WERI-Rb-1 (cell line): ENCODE measurements around the gene APLNR.

Experiments
- DNase-seq: peaks from one replicate; pipeline ENCODE4 v3.0.0-alpha.2; 2020
- H3K27ac ChIP-seq: fragments of 250-450 bp; sonication (Bioruptor Pico); 2 replicates; pipeline ENCODE4 v1.5.1; 2020; ENCODE audit warnings: mild to moderate bottlenecking, moderate library complexity
- H3K27me3 ChIP-seq: fragments of 250-450 bp; sonication (Bioruptor Pico); 2 replicates; pipeline ENCODE4 v1.5.1; 2021; ENCODE audit warnings: mild to moderate bottlenecking, low read depth, moderate library complexity; ENCODE audit not compliant: insufficient read depth, severe bottlenecking
- H3K36me3 ChIP-seq: fragments of 250-450 bp; sonication (Bioruptor Pico); 2 replicates; pipeline ENCODE4 v1.5.1; 2020; ENCODE audit warnings: mild to moderate bottlenecking, moderate library complexity
- H3K4me3 ChIP-seq: 2 replicates; pipeline ENCODE4 v1.5.1; 2011; ENCODE audit warnings: low read depth, mild to moderate bottlenecking, control low read depth, low read length
- H3K9me3 ChIP-seq: fragments of 250-450 bp; sonication (Bioruptor Pico); 2 replicates; pipeline ENCODE4 v1.5.1; 2021; ENCODE audit warnings: mild to moderate bottlenecking, moderate library complexity; ENCODE audit not compliant: severe bottlenecking
- CTCF ChIP-seq: IDR thresholded peaks from 2 replicates; pipeline ENCODE4 v1.5.1; 2011; ENCODE audit warnings: low read depth, mild to moderate bottlenecking, control low read depth, inconsistent platforms, low read length

The APLNR gene

GRCh38 chr11:57248780-57249383, 11.8 kb upstream of the APLNR start:
- no peak overlapping the region for H3K4me3 ChIP-seq
- peak; percentile 83 for DNase-seq
- H3K9me3 ChIP-seq = no peaks in the 10 kb centered on the region
- H3K27ac ChIP-seq = no peak overlapping the region
- no peaks in the 10 kb centered on the region for H3K36me3 ChIP-seq
- H3K27me3 ChIP-seq = peaks cover 36% of the 10 kb centered on the region
- TF ChIP-seq CTCF = peak; percentile 97

DNA sequence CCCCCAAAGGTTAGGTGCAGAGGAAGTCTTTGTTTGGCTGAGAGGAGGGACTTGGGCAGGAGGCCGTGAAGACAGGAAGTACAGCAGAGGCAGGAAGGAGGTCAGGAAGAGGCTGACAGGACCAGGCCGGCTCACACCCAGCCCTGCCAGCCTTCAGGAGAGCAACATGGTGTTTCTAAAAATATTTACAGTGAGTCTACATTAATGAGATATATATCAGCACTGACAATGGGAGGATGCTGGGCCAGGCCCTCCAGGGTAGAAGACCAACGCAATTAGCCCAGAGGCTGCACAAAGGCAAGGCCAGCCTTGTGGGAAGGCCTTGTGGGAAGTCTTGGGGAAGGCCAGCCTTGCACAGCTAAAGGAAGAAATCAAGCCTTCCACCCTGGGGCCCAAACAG, 7.9 kb upstream of the APLNR start:
- DNase-seq = no peak
- Histone ChIP-seq H3K27me3 (peaks cover under 1% of the 10 kb centered on the region), H3K36me3 (no peaks in the 10 kb centered on the region), H3K9me3 (no peaks in the 10 kb centered on the region), H3K4me3 (no peak overlapping the region), H3K27ac (no peak overlapping the region)
- no peak for TF ChIP-seq CTCF

DNA sequence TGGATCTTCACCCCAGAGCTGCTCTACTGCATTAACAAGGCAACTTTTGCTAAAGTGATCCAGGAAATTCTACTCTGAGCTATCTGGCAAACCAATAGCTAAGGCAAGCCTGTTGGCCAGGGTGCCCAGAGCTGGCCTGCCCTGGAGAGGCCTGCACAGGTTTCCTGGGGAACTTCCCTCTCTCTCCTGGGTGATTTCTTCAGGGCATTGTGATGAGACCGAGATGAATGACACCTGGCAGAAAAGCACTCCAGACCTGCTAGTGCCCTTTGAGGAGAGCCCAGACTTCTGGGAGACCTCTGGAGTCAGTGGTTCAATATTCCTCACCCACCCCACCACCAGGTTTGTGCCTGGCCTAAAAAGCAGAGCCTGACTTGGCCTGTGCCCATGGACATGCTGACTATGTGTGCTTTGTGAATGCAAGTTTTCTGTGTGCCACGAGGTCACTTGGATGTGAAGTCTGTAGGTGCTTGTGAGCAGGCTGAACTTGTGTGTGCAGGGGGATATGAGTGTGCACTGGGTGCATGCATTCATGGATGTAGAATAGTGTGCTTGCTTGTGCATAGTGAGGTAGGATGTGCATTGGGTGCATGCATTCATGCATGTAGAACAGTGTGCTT, 4.4 kb upstream of the APLNR start:
- H3K4me3 ChIP-seq = no peak overlapping the region
- H3K27ac ChIP-seq = peak overlapping the region; percentile 72
- no peaks in the 10 kb centered on the region for H3K36me3 ChIP-seq
- no peaks in the 10 kb centered on the region for H3K27me3 ChIP-seq
- no peak for DNase-seq
- no peak for TF ChIP-seq CTCF
- no peaks in the 10 kb centered on the region for H3K9me3 ChIP-seq

- H3K27me3 ChIP-seq = no peaks in the 10 kb centered on the region
- no peak for TF ChIP-seq CTCF
- H3K4me3 ChIP-seq = no peak overlapping the region
- H3K27ac ChIP-seq = peak overlapping the region; percentile 72
- no peaks in the 10 kb centered on the region for H3K36me3 ChIP-seq
- DNase-seq = peak; percentile 85
- H3K9me3 ChIP-seq = no peaks in the 10 kb centered on the region
Observed at GRCh38 chr11:57240757-57241156, 3.7 kb upstream of the APLNR start.

DNA sequence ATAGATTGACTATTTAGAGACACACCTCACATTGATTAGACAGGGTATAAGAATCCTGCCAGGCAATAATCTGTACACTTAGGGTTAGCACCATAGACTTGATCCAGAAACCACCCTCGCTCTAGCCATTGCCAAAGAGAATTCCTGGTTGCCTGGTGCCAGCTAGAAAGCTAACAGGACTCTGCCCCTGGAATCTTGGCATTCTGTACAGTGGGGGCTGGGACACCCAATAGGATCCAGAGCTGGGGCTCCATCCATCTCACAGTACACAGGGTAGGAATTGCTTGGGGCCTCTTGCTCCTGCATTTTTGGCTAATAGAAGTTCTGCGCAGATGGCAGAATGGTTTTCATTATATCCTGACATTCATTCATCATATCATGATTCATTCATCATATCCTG, 3.0 kb upstream of the APLNR start:
- no peaks in the 10 kb centered on the region for H3K27me3 ChIP-seq
- H3K36me3 ChIP-seq = no peaks in the 10 kb centered on the region
- H3K27ac ChIP-seq = peak overlapping the region; percentile 72
- H3K4me3 ChIP-seq = no peak overlapping the region
- DNase-seq = no peak
- H3K9me3 ChIP-seq = no peaks in the 10 kb centered on the region
- TF ChIP-seq CTCF = no peak

DNA sequence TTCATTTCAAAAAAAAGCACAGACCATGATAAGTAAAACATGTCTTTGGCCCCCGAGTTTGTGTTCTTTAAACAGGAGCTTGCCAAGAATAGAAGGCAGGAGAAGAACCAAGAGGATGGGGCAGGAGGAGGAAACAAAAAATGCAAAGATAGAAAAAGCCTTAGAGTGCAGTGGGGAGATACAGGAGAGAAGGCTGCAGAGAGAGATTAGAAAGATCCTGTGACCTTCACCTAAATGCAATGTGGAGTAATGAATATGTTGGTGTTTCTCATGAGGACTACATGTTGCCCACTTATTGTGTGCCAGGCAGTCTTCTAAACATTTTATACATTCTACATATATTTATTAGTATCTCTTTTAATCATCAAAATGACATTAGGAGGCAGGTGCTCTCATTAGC, 2.3 kb upstream of the APLNR start:
- Histone ChIP-seq H3K36me3 (no peaks in the 10 kb centered on the region), H3K27me3 (no peaks in the 10 kb centered on the region), H3K4me3 (no peak overlapping the region), H3K9me3 (no peaks in the 10 kb centered on the region), H3K27ac (no peak overlapping the region)
- no peak for DNase-seq
- no peak for TF ChIP-seq CTCF
